ENCODE data around the gene ZNF771. TPM values are rescaled to one million over a fixed set of nuclear protein-coding genes. Genes with fewer than 3 reads are reported as not detected.

Gene ZNF771
- total RNA-seq, 1 experiment from 2014 or later = 6.4 TPM

- no peak for DNase-seq (ENCODE audit: extremely low read depth, low read depth)
Observed at GRCh38 chr16:30397776-30398660, 9.4 kb upstream of the ZNF771 start.

GRCh38 chr16:30398661-30399434 lies 8.6 kb upstream of the ZNF771 start:
- DNase-seq (ENCODE audit: extremely low read depth, low read depth) = no peak

- no peak for DNase-seq (ENCODE audit: extremely low read depth, low read depth)
Observed at GRCh38 chr16:30399435-30400186, 7.8 kb upstream of the ZNF771 start.

DNA sequence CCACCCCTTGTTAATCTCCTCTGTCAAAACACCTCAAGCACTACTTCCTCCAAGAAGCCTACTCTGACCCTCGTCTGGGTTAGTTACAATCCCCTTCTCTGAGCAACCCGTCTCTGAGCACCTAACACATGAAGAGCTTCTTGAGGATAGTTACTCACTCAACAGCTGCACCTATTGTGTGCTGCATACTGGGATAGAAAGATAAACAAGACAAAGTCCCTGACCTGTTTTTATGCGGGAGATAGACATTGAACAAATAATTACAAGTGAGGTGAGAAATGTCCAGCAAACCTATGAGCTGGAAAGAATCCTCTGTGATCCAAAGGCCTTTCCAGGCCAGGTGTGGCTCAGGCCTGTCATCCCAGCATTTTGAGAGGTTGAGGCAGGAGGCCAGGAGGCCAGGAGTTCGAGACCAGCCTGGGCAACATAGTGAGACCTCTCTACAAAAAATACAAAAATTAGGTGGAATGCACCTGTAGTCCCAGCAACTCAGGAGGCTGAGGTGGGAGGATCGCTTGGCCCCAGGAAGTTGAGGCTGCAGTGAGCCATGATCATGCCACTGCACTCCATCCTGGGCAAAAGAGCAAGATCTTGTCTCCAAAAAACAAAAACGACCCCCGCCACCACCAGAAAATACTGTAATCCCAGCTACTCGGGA lies 5.5 kb upstream of the ZNF771 start:
- no peak for DNase-seq (ENCODE audit: extremely low read depth, low read depth)

DNA sequence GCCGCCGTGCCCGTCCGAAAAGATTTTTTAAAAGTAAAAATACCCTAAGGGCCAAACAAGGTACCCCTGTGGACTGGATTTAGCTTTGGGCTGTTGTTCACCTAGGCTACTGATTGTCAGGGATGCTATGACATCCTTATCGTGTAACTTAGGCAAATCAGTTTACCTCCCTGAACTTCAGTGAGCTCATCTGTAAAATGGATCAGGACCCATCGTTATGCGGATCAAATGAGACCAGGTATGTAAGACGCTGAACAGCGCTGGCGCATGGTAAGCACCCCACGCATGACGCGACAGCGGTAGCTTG lies 658 bp upstream of the ZNF771 start:
- no peak for DNase-seq (ENCODE audit: extremely low read depth, low read depth)

DNA sequence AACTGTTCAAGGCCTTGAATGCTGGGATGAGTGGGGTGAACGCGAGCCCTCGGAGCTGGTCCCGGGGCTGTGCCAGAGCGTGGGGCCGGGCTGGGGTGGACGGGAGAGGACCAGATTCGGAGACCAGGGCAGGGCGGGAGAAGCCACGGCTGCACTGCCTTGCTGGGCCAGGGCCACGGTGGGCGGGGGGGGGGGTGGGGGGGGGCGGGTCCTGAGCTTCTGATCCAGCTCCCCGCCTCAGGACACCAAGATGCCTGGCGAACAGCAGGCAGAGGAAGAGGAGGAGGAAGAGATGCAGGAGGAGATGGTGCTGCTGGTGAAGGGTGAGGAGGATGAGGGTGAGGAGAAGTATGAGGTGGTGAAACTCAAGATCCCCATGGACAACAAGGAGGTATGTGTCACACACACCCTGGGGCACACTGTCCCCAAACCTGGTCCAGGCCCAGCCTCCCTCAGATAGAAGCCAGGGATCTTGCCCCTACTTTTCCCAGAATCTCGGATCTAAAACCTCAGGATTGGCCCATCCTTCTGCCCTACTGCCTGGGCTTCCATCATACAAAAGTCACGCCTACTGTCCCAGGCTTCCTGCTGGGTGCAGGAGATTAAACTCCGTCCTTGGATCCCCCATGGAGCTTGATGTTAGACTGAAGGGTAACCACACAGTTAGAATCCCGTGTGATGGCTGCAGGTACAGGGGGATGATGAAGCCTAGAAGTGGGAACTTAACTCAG lies 563 bp downstream of the ZNF771 start:
- DNase-seq (ENCODE audit: extremely low read depth, low read depth) = no peak

DNA sequence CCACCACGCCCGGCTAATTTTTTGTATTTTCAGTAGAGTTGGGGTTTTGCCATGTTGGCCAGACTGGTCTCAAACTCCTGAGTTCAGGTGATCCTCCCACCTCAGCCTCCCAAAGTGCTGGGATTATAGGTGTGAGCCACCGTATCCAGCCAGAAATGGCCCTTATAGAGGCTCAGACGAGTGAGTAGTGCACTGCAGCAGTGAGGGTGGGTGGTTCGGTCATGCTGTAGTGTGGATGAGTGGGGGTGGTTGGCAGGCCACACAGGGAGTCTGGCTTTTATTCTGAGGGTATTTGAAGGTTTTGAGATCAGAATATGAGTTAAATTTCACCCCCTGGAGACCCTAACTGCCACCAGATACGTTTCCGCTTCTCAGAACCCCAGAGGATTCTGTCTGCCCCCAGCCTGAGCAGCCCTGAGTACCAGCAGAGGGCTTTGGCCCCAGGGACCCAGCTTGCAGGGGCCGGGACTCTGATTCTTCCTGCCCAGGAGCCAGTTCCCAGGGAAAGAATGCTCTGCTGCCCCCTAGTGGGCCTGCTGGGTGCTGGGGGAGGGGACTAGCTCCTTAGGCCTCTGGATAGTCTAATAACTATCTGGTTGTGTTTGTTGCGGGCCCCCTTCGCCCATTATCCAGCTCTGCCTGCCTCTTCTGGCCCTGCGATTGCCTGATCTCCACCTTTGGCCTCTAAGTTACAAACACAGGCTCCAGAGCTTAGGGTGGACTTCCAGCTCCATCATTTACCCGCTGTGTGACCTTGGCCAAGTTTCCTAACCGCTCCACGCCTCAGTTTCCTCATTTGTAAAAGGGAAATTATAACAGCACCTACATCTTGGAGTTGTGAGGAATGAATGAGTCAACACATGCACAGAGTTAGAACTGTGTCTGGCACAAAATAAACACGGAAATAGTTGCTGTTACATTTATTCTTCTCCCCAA lies 2.0 kb downstream of the ZNF771 start:
- peak; percentile 90 for DNase-seq (ENCODE audit: extremely low read depth, low read depth)

GRCh38 chr16:30413112-30413806 lies 5.9 kb downstream of the ZNF771 start:
- no peak for DNase-seq (ENCODE audit: extremely low read depth, low read depth)

DNA sequence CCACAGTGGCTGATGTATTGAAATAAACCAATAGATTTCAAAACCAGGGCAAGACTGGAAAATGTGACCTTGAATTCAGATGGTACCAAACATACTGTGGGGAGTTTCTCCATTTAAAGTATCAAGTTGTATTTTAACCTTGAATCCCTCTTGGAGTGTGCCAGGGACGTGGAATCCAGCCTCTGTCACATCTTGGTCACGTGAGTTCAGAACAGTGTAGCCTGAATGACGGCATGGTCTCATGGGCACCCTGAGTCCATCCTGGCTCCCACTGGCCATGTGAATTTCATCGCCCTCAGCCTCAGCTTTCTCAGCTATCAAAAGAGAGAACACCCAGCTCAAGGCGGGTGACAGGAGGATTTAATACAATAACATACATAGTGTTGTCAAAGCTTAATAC lies 6.8 kb downstream of the ZNF771 start:
- no peak for DNase-seq (ENCODE audit: extremely low read depth, low read depth)

GRCh38 chr16:30416047-30416603 lies 8.7 kb downstream of the ZNF771 start:
- DNase-seq (ENCODE audit: extremely low read depth, low read depth) = no peak

DNA sequence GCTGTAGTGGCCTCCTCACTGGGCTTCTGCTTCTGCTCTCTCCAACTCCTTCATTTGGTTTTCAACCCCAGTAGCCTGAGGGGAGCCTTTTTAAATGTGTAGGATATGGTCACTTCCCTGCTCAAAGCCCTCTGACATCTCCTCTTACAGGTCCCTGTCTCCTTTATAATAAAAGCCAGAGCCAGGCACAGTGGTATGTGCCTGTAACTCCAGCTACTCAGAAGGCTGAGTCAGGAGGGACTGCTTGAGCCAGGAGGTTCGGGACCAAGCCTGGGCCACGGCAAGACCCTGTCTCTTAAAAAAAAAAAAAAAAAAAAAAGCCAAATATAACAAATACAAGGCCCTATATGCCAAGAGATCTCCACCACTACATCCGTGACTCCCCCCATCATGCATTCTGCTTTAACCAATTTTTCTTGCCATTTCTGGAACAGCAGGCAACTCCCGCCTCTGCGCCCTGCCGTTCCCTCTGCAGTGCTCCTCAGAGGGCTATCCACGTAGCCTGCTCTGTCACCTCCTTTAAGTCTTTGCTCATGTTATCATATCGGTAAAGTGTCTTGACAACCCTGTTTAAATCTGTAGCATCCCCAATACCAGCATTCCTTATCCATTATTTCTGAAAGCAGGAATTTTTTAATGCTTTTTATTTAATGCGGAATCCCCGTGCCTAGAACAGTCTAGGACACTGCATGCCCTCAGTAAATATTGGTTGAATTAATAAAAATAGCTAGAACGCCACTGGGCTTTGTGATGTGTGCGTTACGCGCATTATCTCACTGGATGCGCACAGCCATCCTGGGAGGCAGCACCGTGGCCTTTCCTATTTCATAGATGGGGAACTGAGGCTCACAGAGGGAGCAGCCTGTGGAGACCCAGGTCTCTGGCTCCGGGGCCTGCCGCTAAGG lies 9.5 kb downstream of the ZNF771 start:
- no peak for DNase-seq (ENCODE audit: extremely low read depth, low read depth)

- DNase-seq (ENCODE audit: extremely low read depth, low read depth) = peak; percentile 94
Observed at GRCh38 chr16:30417529-30418349, 10.3 kb downstream of the ZNF771 start.

DNA sequence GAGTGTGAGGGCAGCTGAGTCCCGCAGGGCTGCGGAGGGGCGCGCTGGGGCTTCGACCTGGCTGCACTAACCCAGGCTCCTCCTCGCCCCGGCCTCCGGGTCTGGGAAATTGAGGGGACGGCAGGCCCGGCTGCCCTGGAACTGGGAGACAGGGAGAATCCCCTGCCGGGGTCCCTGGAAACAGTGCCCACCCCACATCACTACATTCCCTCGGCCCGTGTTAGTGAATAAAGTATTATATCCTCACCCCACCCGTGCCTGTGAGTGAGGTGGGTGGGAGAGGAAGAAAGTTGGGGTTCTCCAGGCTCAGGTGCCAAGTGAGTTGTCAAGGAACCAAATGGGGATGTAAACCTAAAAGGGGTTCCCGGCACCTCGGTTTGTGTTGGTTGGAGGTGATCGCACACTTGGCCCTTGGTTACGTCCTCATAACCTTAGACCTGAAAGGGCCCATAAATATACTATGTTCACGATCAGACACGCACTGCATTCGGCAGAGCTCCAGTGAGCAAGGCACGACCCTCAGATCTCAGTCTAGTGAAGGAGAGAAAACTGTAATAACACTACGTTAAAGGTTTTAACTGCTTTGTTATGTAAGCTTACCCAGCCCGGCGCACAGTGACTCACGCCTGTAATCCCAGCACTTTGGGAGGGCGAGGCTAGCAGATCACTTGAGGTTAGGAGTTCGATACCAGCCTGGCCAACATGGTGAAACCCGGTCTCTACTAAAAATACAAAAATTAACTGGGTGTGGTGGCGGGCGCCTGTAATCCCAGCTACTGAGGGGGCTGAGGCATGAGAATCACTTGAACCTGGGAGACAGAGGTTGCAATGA lies 11.2 kb downstream of the ZNF771 start:
- no peak for DNase-seq (ENCODE audit: extremely low read depth, low read depth)

DNA sequence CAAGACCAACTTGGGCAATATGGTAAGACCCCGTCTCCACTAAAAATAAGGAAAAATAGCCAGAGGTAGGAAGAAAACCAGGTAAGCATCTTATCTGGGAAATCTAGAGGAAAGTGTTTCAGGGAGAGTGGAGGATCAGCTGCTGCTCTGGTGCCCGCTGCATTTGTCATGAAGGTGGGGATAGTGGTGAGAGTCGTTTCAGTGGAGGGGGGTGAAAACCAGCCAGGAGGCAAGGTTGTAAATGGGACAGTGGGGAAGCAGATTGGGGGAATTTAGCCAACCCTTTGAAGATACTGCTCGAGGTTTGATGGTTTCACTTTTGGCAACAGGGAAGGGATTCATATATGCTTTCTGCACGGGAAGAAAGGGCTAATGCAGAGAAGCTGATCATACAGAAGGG lies 13.6 kb downstream of the ZNF771 start:
- DNase-seq (ENCODE audit: extremely low read depth, low read depth) = no peak

- no peak for DNase-seq (ENCODE audit: extremely low read depth, low read depth)
Observed at GRCh38 chr16:30428055-30428454, 20.6 kb downstream of the ZNF771 start.

- no peak for DNase-seq (ENCODE audit: extremely low read depth, low read depth)
Observed at GRCh38 chr16:30429418-30429677, 21.9 kb downstream of the ZNF771 start.
